IMR-90 (cell line): ENCODE measurements around the gene ZNF701. TPM values are rescaled to one million over a fixed set of nuclear protein-coding genes. Genes with fewer than 3 reads are reported as not detected.

Experiments used
- ATAC-seq: fragments of 200-7000 bp; cut with Tn5 transposase; 2 replicates; pipeline ENCODE4 v1.9.1; 2020; ENCODE audit warnings: low read depth, mild to moderate bottlenecking, moderate library complexity
- BruUV-seq: library from RNA; stranded (reverse); fragments of 400-500 nt; replicated peaks from 2 replicates; lab custom pipeline; 2021; lab: Mats Ljungman, UMichigan
- CTCF ChIA-PET: fragments of 300-600 bp; formaldehyde crosslinking; extraction: SDS; loops from one replicate; lab custom pipeline; 2021; ENCODE audit warnings: antibody characterized with exemption; lab: Yijun Ruan, JAX
- POLR2A ChIA-PET: fragments of 300-600 bp; sonication (Branson Sonifier 250); formaldehyde crosslinking; loops from one replicate; lab custom pipeline; 2022; ENCODE audit warnings: antibody characterized with exemption; ENCODE audit not compliant: unreplicated experiment; lab: Charles Lee
- DNase-seq: peaks from one replicate; pipeline ENCODE4 v3.0.0; 2013
- H2AFZ ChIP-seq: replicated peaks from 2 replicates; pipeline ENCODE3; 2013; ENCODE audit warnings: low read length, mild to moderate bottlenecking; ENCODE audit not compliant: poor library complexity
- H2AK5ac ChIP-seq: 2 replicates; pipeline ENCODE4 v1.6.1; 2013; ENCODE audit warnings: low read depth, low read length, inconsistent platforms
- H2AK9ac ChIP-seq: replicated peaks from 2 replicates; pipeline ENCODE3; 2013; ENCODE audit warnings: mild to moderate bottlenecking, low read depth, low read length, moderate library complexity; ENCODE audit not compliant: poor library complexity
- H2BK120ac ChIP-seq: 2 replicates; pipeline ENCODE4 v1.6.1; 2013; ENCODE audit warnings: low read depth, low read length, inconsistent platforms
- H2BK15ac ChIP-seq: 3 replicates; pipeline ENCODE4 v1.6.1; 2013; ENCODE audit warnings: low read depth, low read length, inconsistent platforms
- H2BK20ac ChIP-seq: 2 replicates; pipeline ENCODE4 v1.6.1; 2013; ENCODE audit warnings: low read depth, mild to moderate bottlenecking, inconsistent platforms, low read length, moderate library complexity
- H2BK5ac ChIP-seq: 2 replicates; pipeline ENCODE4 v1.6.1; 2013; ENCODE audit warnings: mild to moderate bottlenecking, low read depth, low read length, inconsistent platforms; ENCODE audit not compliant: poor library complexity, severe bottlenecking
- H3K14ac ChIP-seq: replicated peaks from 2 replicates; pipeline ENCODE4 v1.6.1; 2013; ENCODE audit warnings: low read depth, low read length, inconsistent platforms
- H3K18ac ChIP-seq: 2 replicates; pipeline ENCODE4 v1.6.1; 2013; ENCODE audit warnings: low read depth, low read length, control low read depth
- H3K23ac ChIP-seq: 2 replicates; pipeline ENCODE4 v1.6.1; 2013; ENCODE audit warnings: low read depth, low read length, inconsistent platforms
- H3K27ac ChIP-seq: 2 replicates; pipeline ENCODE4 v1.5.1; 2013; ENCODE audit warnings: mild to moderate bottlenecking, control low read depth, low read length; ENCODE audit not compliant: insufficient read depth
- H3K27me3 ChIP-seq: 2 replicates; pipeline ENCODE4 v1.6.1; 2013; ENCODE audit warnings: low read length; ENCODE audit not compliant: control insufficient read depth, insufficient read depth
- H3K36me3 ChIP-seq: 2 replicates; pipeline ENCODE4 v1.6.1; 2013; ENCODE audit warnings: low read length, mixed read lengths; ENCODE audit not compliant: control insufficient read depth, insufficient read depth
- H3K4ac ChIP-seq: 2 replicates; pipeline ENCODE4 v1.6.1; 2013; ENCODE audit warnings: low read depth, low read length, inconsistent platforms
- H3K4me1 ChIP-seq: 2 replicates; pipeline ENCODE4 v1.6.1; 2013; ENCODE audit warnings: low read length, mixed read lengths; ENCODE audit not compliant: control insufficient read depth, insufficient read depth
- H3K4me2 ChIP-seq: 2 replicates; pipeline ENCODE4 v1.6.1; 2013; ENCODE audit warnings: low read depth, mild to moderate bottlenecking, control low read depth, low read length, moderate library complexity
- H3K4me3 ChIP-seq: 2 replicates; pipeline ENCODE4 v1.5.1; 2013; ENCODE audit warnings: low read depth, mild to moderate bottlenecking, control low read depth, low read length, moderate library complexity; ENCODE audit not compliant: insufficient read depth
- H3K56ac ChIP-seq: 2 replicates; pipeline ENCODE4 v1.6.1; 2013; ENCODE audit warnings: low read length, inconsistent platforms; ENCODE audit not compliant: insufficient read depth; ENCODE audit errors: extremely low read depth
- H3K79me1 ChIP-seq, 2 experiments: 2 replicates each; pipeline ENCODE4 v1.6.1; 2013; ENCODE audit warnings: low read length in 2 of 2, inconsistent platforms in 1 of 2, low read depth in 1 of 2
- H3K9ac ChIP-seq: 2 replicates; pipeline ENCODE4 v1.6.1; 2013; ENCODE audit warnings: low read depth, low read length, control low read depth
- H3K9me1 ChIP-seq: 2 replicates; pipeline ENCODE4 v1.6.1; 2013; ENCODE audit warnings: low read length, inconsistent platforms; ENCODE audit not compliant: insufficient read depth
- H3K9me3 ChIP-seq: 2 replicates; pipeline ENCODE4 v1.6.1; 2013; ENCODE audit warnings: low read length; ENCODE audit not compliant: control insufficient read depth, insufficient read depth
- H4K20me1 ChIP-seq: 2 replicates; pipeline ENCODE4 v1.6.1; 2013; ENCODE audit warnings: low read length, inconsistent platforms; ENCODE audit not compliant: insufficient read depth
- H4K5ac ChIP-seq: 2 replicates; pipeline ENCODE4 v1.6.1; 2013; ENCODE audit warnings: mild to moderate bottlenecking, low read depth, low read length, control low read depth
- H4K8ac ChIP-seq, 2 experiments: 2 replicates each; pipeline ENCODE4 v1.6.1; 2013; ENCODE audit warnings: low read depth in 2 of 2, low read length in 2 of 2, control low read depth in 1 of 2, inconsistent platforms in 1 of 2
- H4K91ac ChIP-seq: 2 replicates; pipeline ENCODE4 v1.6.1; 2013; ENCODE audit warnings: low read depth, low read length, inconsistent platforms; ENCODE audit not compliant: insufficient read depth
- BHLHE40 ChIP-seq: fragments of 150-350 bp; IDR thresholded peaks from 2 replicates; pipeline ENCODE4 v1.6.1; 2016; ENCODE audit warnings: mild to moderate bottlenecking, low read depth, low read length
- CHD1 ChIP-seq: IDR thresholded peaks from 2 replicates; pipeline ENCODE4 v1.6.1; 2012; ENCODE audit warnings: low read depth, low read length, improper control_type of control experiment
- CTCF ChIP-seq: conservative IDR thresholded peaks from 2 replicates; pipeline ENCODE4 v1.5.1; 2012; ENCODE audit warnings: mild to moderate bottlenecking, low read depth, low read length, improper control_type of control experiment
- ELK1 ChIP-seq: fragments of 150-350 bp; IDR thresholded peaks from 2 replicates; pipeline ENCODE4 v1.6.1; 2016; ENCODE audit warnings: low read depth, mild to moderate bottlenecking, low read length, moderate library complexity, borderline replicate concordance
- FOS ChIP-seq: fragments of 150-350 bp; IDR thresholded peaks from 2 replicates; pipeline ENCODE4 v1.6.1; 2016; ENCODE audit warnings: low read depth, low read length
- MAFK ChIP-seq: IDR thresholded peaks from 2 replicates; pipeline ENCODE4 v1.6.1; 2012; ENCODE audit warnings: low read depth, low read length, improper control_type of control experiment
- MAZ ChIP-seq: IDR thresholded peaks from 2 replicates; pipeline ENCODE4 v1.6.1; 2012; ENCODE audit warnings: low read depth, mild to moderate bottlenecking, low read length, improper control_type of control experiment, moderate library complexity, borderline replicate concordance
- MXI1 ChIP-seq: IDR thresholded peaks from 2 replicates; pipeline ENCODE4 v1.6.1; 2012; ENCODE audit warnings: low read depth, mild to moderate bottlenecking, low read length, moderate library complexity, borderline replicate concordance
- NFE2L2 ChIP-seq: fragments of 150-350 bp; IDR thresholded peaks from 2 replicates; pipeline ENCODE4 v1.6.1; 2016; ENCODE audit warnings: low read depth, mild to moderate bottlenecking, low read length
- POLR2A ChIP-seq: IDR thresholded peaks from 2 replicates; pipeline ENCODE4 v1.6.1; 2012; ENCODE audit warnings: mild to moderate bottlenecking, low read depth, low read length
- RAD21 ChIP-seq: IDR thresholded peaks from 2 replicates; pipeline ENCODE4 v1.6.1; 2012; ENCODE audit warnings: low read length, improper control_type of control experiment
- SMC3 ChIP-seq: fragments of 150-350 bp; IDR thresholded peaks from 2 replicates; pipeline ENCODE4 v1.6.1; 2016; ENCODE audit warnings: low read depth, mild to moderate bottlenecking, antibody characterized with exemption, low read length, moderate library complexity
- WGBS, 2 experiments: methylation state at CpG; one replicate each; pipeline versions ENCODE4 v1.1.5 to v1.1.7; 2013; ENCODE audit warnings: missing lambda C conversion rate in 2 of 2; ENCODE audit not compliant: insufficient read length in 1 of 2; ENCODE audit errors: extremely low coverage in 2 of 2; 5-methylcytosine and 5-hydroxymethylcytosine counted together
- dilution Hi-C: fragments of 300-500 bp; cut with HindIII; formaldehyde crosslinking; loops from one replicate; pipeline ENCODE4 v1.14.3; 2018; ENCODE audit warnings: low sequenced_read_pairs; ENCODE audit not compliant: unreplicated experiment
- in situ Hi-C: fragments of 300-500 bp; cut with MboI; formaldehyde crosslinking; loops from 3 replicates; pipeline ENCODE4 v1.14.3; 2019; ENCODE audit warnings: low sequenced_read_pairs, inconsistent platforms, mixed read lengths
- intact Hi-C: fragments of 100-400 bp; cut with micrococcal nuclease; formaldehyde crosslinking; loops from 2 replicates; pipeline ENCODE4 v1.10.0; 2022
- polyA plus RNA-seq, 3 experiments: library from polyadenylated mRNA; depleted of rRNA; stranded (reverse); fragments of >200 nt; gene quantifications; 2 replicates each; pipeline ENCODE4 v1.2.3, GENCODE V29; 2012; ENCODE audit warnings: low replicate concordance in 1 of 3
- total RNA-seq: library from RNA; depleted of rRNA; stranded (reverse); fragments of >200 nt; gene quantifications from 2 replicates; pipeline ENCODE4 v1.2.3, GENCODE V29; 2012

ZNF701 gene
- total and polyA plus RNA-seq, 2 of the 4 experiments (the other 2 are of a cell fraction), result 3.8 to 12.2 TPM

- H2AK9ac ChIP-seq, result no peak overlapping the region
- DNase-seq, result peak; percentile 20
- no TSS peak for BruUV-seq
These were observed 65.9 kb downstream of the ZNF701 start for GRCh38 chr19:52635786-52636570.

More at GRCh38 chr19:52635786-52636570, 65.9 kb downstream of the ZNF701 start:
- Histone ChIP-seq H3K4me1 (peaks cover 3% of the 10 kb centered on the region; the same call in 1 of the 2 replicates), H3K4me3 (no peak overlapping the region), H2BK20ac (no peak overlapping the region), H4K8ac (no peak overlapping the region), H3K18ac (no peak overlapping the region), H3K36me3 (peaks cover 3% of the 10 kb centered on the region), H3K23ac (no peak overlapping the region), H2BK120ac (no peak overlapping the region), H2BK15ac (no peak overlapping the region), H3K9me1 (no peaks in the 10 kb centered on the region), H2AK5ac (no peak overlapping the region), H4K5ac (no peak overlapping the region), H3K14ac (no peak overlapping the region), H2AFZ (no peak overlapping the region), H3K79me1 (peaks cover 14 to 18% of the 10 kb centered on the region in 2 experiments), H4K20me1 (no peaks in the 10 kb centered on the region), H3K4me2 (no peak overlapping the region), H3K27me3 (no peaks in the 10 kb centered on the region), H3K9me3 (no peaks in the 10 kb centered on the region), H2BK5ac (no peak overlapping the region), H3K9ac (no peak overlapping the region), H3K27ac (no peak overlapping the region), H4K91ac (no peak overlapping the region), H3K56ac (no peak overlapping the region), H3K4ac (no peak overlapping the region)
- CTCF ChIA-PET, result interaction anchor here (0.6 kb wide), 1 partner anchor 326 kb away, joined by 4 read pairs; no protein-coding TSS in a partner anchor
- dilution Hi-C loops, result no loop called here
- intact Hi-C loops, result no loop called here
- no peak for ATAC-seq
- TF ChIP-seq FOS (no peak), BHLHE40 (no peak), MAZ (no peak), MXI1 (no peak), POLR2A (no peak), RAD21 (no peak), MAFK (no peak), SMC3 (no peak), NFE2L2 (no peak), CHD1 (no peak), CTCF (no peak), ELK1 (no peak)
- WGBS, 2 experiments, result no CpG with 5 or more reads among the region's 11 CpGs
- POLR2A ChIA-PET, result no interaction called here
- in situ Hi-C loops, result no loop called here
